DOHH2 (cell line): ENCODE results near the gene IL18.

Source experiments
- CTCF ChIP-seq: fragments of 200-600 bp; sonication (generic); IDR thresholded peaks from one replicate; pipeline ENCODE4 v1.5.1; 2014; ENCODE audit warnings: antibody characterized with exemption, mild to moderate bottlenecking, low read depth, low read length; ENCODE audit not compliant: poor library complexity, severe bottlenecking
- EZH2phosphoT487 ChIP-seq: fragments of 200-600 bp; sonication (generic); IDR thresholded peaks from 2 replicates; pipeline ENCODE4 v1.6.1; 2017; ENCODE audit warnings: borderline replicate concordance, mild to moderate bottlenecking, antibody characterized with exemption, low read length, moderate library complexity, mixed read lengths

GRCh38 chr11:112163875-112164685 is at the start of gene IL18:
- TF ChIP-seq CTCF (no peak), EZH2phosphoT487 (no peak)
